Measurements from ENCODE around the gene ADAMTS3.

GRCh38 chr4:72312032-72312650 is 256.9 kb downstream of the ADAMTS3 start:
- TF ChIP-seq ZNF552 (CRISPR knock-in tag; IDR thresholded peaks at IDR 0.05; ENCODE audit: borderline replicate concordance) (no peak), POLR2AphosphoS5 (IDR thresholded peaks at IDR 0.05; ENCODE audit: low read depth, low read length) (no peak), ZHX2 (IDR thresholded peaks at IDR 0.05; ENCODE audit: low read depth) (no peak), ZHX2 (CRISPR knock-in tag; IDR thresholded peaks at IDR 0.05; ENCODE audit: borderline replicate concordance) (no peak), ZBTB14 (CRISPR knock-in tag; IDR thresholded peaks at IDR 0.05) (no peak)

Measured in HepG2 (cell line).